NCI-H1694 treated with DMSO at 0.1 percent for 48 hours (cell line): ENCODE measurements around the gene AP1S3.

ENCODE experiments used
- DNase-seq: peaks from one replicate; lab custom pipeline; 2025; lab: John Stamatoyannopoulos, UW

Gene AP1S3

DNA sequence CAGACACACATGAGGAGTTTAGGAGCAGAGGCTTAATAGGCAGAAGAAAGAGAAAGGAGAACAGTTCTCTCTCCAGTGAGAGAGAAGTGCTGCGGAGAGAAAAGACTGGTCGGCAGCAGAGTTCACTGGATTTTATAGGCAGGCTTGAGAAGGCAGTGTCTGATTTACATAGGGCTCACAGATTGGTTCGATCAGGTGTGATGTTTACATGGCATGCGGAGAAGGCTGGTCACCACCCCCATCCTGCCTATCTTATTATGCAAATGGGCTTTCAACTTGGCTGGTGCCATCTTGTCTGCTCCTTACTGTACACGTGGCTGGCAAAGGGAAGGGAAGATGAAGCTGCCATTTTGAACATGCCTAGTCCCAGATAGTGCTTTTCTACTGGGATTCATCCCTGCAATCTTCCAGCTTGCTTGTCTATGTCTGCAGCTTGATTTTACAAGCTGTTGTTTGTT lies 113.4 kb downstream of the AP1S3 start:
- DNase-seq = no peak

DNA sequence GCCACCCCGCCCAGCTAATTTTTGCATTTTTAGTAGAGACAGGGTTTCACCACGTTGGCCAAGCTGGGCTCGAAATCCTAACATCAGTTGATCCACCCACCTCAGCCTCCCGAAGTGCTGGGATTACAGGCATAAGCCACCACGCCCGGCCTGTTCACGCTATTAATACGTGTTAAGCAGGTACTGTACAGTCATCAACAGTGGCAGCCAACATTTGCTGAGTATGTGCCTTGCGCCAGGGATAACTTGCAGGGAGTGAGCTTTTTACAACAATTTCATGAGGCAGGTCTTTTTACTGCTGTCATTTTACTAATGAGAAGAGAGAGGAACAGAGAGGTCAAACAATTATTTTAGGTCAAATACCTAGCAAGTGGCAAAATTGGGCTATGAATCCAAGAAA lies 115.2 kb downstream of the AP1S3 start:
- DNase-seq = no peak

DNA sequence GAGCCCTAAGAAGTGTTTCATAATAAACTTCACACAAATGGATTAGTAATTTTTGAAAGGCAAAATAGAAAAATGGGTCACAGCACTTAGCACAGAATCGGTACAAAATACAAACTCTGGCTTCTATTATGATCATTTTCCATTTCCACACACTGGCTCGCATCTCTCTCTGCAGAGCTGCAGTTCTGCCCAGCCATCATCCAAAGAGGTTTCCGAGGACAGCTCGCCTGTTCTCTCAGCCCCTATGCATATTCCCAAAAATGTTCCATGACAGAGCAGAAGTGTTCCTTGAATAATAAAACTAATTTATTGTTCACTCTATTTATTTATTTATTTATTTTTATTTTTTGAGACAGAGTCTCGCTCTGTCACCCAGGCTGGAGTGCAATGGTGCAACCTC lies 115.6 kb downstream of the AP1S3 start:
- no peak for DNase-seq

DNA sequence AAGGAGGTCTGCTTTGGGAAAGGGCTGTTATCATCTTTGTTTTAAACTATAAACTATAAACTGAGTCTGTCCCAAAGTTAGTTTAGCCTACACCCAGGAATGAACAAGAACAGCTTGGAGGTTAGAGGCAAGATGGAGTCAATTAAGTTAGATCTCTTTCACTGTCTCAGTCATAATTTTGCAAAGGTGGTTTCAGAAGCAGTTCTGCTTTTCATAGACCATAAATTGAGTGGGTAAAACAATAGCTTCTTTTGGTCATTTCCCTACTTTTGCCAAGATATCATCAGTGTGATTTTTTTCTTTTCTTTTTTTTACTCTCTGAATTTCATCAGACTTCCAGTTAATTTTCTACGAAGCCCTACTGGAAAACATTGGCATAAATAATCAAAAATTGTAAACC lies 117.0 kb downstream of the AP1S3 start:
- DNase-seq = no peak

DNA sequence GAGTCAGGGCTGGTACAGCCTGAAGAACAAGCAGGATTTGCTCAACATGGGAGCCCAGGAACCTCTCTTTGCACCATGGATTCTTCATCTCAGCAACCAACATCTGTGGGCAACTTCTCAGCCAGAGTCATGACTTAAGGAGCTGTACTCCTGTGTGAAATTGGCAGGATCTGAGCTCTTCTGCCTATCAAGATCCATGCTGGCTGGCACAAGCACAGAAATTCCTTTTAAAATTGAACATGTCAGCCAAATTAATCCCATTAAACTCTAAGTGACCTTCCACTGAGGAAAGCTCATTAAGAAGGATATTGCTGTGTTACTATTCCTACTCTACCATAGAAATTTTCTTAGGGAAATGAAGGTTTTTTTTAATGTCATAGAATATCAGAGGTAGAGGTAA lies 124.7 kb downstream of the AP1S3 start:
- no peak for DNase-seq

DNA sequence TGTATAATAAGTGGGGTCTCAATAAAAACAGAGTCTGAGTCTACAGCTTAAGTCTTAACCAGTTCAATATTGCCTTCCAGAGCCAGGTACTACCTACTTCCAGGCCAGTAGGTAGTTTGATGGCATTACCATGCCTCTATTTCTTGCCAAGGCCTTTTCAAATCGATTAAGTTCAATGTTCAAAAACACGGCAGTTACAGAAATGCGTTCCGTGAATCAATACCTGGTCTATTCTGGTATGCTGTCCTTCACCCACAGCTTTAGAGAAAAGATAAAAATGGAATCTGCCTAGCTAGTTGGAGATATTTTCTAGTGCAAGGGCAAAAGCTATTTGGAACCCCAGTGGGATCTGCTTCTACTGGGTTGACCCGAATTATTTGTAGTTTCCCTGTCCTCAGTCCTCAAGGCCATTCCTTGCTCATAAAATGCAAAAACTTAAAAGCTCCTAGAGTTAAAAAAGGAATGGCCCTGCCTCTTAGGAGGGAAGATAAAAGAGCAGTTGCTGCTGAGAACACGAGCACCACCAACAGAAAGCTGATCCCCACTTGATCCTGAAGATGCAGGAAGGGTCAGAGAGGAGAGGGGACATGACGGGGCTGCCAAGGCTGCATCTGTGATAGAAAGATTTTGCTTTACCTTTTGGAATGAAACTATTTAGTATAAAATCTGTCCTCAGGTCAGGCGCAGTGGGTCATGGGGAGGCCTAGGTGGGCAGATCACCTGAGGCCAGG lies 125.6 kb downstream of the AP1S3 start:
- DNase-seq = no peak
